ENCODE measurements around the gene NTSR1.

DNA sequence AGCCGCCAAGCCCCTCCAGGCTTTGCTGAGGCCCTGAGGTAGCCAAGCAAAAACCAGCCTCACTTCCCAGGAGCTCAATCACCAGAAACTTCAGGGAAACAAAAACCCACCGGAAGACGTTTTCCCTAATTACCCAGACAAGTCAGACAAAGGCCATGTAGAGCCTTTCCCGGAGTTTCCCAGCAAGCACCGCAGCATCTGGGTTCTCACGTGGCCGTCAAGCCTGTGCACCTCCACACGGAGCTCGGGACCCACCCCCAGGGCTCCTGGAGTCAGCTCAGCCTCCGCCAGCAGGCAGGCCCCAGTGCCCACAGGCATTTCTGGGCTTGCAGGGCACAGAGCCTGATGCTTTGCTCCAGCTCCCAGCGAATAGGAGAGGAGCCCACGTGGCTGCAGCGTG is 77.5 kb downstream of the NTSR1 start:
- TF ChIP-seq, protein P1, sequence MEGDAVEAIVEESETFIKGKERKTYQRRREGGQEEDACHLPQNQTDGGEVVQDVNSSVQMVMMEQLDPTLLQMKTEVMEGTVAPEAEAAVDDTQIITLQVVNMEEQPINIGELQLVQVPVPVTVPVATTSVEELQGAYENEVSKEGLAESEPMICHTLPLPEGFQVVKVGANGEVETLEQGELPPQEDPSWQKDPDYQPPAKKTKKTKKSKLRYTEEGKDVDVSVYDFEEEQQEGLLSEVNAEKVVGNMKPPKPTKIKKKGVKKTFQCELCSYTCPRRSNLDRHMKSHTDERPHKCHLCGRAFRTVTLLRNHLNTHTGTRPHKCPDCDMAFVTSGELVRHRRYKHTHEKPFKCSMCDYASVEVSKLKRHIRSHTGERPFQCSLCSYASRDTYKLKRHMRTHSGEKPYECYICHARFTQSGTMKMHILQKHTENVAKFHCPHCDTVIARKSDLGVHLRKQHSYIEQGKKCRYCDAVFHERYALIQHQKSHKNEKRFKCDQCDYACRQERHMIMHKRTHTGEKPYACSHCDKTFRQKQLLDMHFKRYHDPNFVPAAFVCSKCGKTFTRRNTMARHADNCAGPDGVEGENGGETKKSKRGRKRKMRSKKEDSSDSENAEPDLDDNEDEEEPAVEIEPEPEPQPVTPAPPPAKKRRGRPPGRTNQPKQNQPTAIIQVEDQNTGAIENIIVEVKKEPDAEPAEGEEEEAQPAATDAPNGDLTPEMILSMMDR (IDR thresholded peaks at IDR 0.05) = no peak
- TF ChIP-seq POLR2AphosphoS5 (IDR thresholded peaks at IDR 0.05; ENCODE audit: low read depth, low read length) (no peak), SIN3A (IDR thresholded peaks at IDR 0.05; ENCODE audit: borderline replicate concordance, insufficient read depth, low read depth, low read length) (no peak)
- TF ChIP-seq, protein P2, sequence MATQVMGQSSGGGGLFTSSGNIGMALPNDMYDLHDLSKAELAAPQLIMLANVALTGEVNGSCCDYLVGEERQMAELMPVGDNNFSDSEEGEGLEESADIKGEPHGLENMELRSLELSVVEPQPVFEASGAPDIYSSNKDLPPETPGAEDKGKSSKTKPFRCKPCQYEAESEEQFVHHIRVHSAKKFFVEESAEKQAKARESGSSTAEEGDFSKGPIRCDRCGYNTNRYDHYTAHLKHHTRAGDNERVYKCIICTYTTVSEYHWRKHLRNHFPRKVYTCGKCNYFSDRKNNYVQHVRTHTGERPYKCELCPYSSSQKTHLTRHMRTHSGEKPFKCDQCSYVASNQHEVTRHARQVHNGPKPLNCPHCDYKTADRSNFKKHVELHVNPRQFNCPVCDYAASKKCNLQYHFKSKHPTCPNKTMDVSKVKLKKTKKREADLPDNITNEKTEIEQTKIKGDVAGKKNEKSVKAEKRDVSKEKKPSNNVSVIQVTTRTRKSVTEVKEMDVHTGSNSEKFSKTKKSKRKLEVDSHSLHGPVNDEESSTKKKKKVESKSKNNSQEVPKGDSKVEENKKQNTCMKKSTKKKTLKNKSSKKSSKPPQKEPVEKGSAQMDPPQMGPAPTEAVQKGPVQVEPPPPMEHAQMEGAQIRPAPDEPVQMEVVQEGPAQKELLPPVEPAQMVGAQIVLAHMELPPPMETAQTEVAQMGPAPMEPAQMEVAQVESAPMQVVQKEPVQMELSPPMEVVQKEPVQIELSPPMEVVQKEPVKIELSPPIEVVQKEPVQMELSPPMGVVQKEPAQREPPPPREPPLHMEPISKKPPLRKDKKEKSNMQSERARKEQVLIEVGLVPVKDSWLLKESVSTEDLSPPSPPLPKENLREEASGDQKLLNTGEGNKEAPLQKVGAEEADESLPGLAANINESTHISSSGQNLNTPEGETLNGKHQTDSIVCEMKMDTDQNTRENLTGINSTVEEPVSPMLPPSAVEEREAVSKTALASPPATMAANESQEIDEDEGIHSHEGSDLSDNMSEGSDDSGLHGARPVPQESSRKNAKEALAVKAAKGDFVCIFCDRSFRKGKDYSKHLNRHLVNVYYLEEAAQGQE (IDR thresholded peaks at IDR 0.05; ENCODE audit: insufficient read depth in 1 of 2, low read depth in 2 of 2, low read length in 1 of 2) = no peak

All from Panc1 (cell line).